HG02623 (cell line): ENCODE measurements around the gene NRXN3.

Experiments used
- ATAC-seq: cut with Tn5 transposase; IDR thresholded peaks from one replicate; pipeline ENCODE4 v1.9.1; 2021; ENCODE audit warnings: moderate library complexity; ENCODE audit not compliant: unreplicated experiment

Gene NRXN3

GRCh38 chr14:79375356-79375755 lies 1205.2 kb downstream of the NRXN3 start:
- ATAC-seq = no peak

- ATAC-seq = no peak
These were observed 1206.4 kb downstream of the NRXN3 start for GRCh38 chr14:79376557-79376956.

DNA sequence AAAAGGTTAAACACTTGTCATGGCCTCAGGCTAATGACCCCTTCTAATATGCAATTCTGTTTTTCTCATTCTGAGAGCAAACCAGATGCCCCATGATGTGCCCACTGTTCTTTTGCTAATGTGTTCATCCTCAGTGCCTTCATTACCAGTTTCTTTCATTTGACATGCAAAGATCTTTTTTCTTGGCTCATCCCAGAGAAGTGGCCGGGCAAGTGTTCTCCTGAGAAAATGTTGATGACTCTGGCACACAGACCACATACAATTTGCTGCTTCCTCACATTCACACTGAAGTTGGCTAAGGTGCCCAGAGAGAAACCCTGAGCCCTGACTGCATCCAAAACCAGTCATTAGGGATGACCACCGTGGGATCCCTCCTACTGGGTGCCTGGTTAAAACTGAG lies 1207.8 kb downstream of the NRXN3 start:
- no peak for ATAC-seq

DNA sequence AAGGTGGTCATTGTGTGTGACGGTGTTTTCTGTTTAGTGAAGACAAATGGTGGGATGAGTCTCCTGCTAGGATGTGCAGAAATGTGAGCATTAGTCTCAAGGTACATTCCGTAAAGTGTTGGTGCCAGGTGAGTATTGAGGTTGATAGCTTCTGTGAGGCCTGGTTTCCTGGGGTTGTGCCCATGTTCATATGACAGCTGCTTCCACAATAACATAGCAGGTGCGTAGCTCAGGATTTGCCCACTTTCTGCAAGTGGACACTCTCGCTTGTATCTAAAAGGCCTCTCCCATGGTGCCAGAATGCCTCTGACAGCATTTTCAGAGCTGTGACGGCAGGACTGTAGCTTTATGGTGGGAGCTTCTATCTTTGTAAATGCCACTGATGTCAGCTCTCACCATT lies 1209.1 kb downstream of the NRXN3 start:
- no peak for ATAC-seq

GRCh38 chr14:79383031-79383430 lies 1212.9 kb downstream of the NRXN3 start:
- no peak for ATAC-seq

DNA sequence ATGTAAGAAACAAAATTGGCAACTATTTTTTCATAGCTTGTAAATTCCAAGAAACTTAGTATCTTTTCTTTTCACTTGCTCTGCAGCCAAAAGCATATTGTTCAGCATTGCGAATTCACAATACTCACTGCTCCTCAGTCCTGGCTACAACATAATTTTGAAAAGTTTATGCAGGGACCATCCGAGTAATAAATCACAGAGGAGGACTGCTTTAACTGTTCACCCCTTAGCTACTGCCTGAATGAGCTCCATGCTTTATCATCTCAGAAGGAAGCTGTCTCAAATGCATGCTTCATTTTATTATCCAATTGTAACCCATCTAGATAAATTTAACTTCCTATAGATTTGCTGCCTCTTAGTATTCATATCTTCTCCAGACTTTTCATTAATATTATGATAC lies 1213.3 kb downstream of the NRXN3 start:
- no peak for ATAC-seq

DNA sequence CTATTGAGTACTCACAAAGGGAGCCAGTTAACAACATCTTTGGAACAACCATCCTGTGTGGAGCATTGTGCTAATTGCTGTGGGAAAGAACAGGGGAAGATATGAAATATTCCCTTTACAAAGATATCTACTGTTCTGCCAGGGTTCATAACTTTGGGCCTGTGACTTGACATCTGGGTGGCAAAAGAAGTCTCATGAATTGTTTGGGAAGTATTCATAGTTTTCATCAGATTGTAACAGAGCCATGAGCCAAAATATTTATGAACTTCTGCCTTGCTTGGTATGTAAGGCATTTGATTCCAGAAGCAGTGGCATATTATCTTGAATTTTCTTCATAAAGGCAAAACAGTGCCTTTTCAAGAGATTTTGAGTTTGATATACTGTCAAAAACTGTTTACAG lies 1224.9 kb downstream of the NRXN3 start:
- no peak for ATAC-seq

DNA sequence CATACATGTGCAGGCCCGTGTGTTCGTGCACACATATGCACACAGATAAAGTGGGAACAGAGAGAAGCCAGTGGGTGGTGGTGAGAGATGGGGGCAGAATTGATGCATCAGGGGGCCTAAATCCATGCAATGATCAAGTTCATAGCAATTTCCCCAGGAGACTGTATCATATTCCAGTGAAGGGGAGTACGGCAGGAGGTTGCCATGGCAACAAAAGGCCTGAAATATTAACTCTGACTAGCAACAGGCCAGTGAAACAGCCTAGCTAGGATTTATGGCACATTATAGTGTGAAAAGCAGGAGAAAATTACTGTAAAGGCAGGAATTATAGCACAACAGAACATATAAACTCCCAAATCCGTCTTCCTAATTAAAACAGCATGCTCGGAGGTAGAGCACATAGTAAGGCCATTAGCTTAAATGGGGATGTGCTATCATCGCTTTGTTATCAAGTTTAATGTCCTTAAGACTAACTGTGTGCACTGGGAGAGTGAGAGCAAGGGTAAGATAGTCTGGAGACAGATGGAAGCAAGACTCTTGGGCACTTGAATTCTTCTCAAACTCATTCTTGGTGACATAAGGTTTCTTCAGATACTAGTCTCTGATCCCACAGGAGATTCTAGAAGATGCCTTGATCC lies 1234.8 kb downstream of the NRXN3 start:
- no peak for ATAC-seq

DNA sequence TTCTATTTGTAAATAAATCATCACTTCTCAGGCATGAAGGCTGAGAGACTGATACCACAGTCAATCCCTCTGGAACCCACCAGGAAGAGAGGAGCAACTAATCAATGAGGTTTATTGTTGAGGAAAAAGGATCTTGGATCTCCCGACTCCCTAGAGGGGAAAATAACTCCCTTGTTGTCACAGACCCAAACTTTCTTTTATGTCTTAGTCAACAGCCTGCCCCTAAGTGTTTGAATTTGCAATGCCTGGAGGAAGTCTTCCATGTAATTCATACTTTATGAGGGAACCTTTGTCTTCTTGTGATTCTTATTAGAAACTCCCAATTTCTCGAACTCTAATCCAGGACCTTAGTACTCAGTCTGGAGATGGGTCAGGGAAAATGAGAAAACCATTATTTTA lies 1235.3 kb downstream of the NRXN3 start:
- no peak for ATAC-seq

- ATAC-seq = no peak
These were observed 1237.4 kb downstream of the NRXN3 start for GRCh38 chr14:79407572-79407971.

DNA sequence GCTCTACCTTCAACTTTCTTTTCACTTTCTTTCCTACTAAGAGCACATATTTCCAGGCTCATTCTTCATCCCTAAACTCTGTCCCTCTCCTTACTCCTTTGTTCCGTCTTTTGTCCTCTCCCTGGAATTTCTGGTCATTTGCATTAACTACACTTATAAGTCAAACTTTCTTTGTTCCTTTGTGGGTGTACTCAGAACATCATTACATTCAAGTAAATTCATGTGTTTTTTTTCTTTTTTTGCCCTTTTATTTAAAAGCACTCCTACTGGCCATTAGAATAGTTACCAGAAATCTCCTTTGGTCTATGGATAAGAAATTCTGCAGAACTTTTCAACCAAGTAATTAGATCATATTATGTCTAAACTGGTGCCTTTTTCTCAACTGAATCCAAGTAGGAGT lies 1238.5 kb downstream of the NRXN3 start:
- ATAC-seq = no peak

GRCh38 chr14:79411403-79412174 lies 1241.4 kb downstream of the NRXN3 start:
- ATAC-seq = no peak

DNA sequence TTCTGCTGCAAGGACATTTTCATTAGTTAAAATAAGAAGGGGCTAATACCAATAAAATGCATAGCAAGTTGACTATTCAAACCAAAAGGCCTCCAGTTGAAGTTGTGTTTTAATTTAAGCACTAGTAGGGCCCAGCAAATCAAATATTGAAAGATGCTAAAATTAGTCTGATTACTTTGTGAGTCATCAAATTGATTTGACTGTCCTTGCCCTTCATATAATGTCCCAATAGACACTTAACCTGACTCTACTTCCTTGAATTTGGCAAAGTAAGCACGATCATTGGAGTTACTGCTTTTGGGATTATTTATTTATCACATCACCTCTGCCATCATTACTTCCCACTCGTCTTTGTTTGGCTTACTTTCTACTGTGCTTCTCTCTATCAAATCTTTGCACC lies 1242.6 kb downstream of the NRXN3 start:
- no peak for ATAC-seq

- ATAC-seq = no peak
These were observed 1243.7 kb downstream of the NRXN3 start for GRCh38 chr14:79413734-79414428.

GRCh38 chr14:79415726-79416125 lies 1245.6 kb downstream of the NRXN3 start:
- no peak for ATAC-seq

DNA sequence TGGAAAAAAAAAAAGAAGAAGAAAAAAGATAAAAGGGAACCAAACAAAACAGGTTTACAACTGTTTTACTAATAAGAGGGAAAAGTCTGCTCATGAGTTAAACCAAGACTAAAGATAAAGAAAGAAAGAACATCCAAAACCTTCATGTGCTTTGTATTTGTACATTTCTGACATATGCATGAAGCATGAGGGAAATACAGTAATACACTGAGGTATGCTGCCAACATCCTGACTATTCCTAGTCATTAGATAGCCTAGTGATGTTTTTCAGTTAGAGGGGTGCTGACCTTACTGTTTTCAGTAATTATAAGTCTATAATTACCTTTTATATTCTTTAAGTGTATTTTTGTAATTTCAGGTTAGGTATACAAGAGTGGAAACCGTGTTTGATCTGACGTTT lies 1247.8 kb downstream of the NRXN3 start:
- ATAC-seq = no peak

DNA sequence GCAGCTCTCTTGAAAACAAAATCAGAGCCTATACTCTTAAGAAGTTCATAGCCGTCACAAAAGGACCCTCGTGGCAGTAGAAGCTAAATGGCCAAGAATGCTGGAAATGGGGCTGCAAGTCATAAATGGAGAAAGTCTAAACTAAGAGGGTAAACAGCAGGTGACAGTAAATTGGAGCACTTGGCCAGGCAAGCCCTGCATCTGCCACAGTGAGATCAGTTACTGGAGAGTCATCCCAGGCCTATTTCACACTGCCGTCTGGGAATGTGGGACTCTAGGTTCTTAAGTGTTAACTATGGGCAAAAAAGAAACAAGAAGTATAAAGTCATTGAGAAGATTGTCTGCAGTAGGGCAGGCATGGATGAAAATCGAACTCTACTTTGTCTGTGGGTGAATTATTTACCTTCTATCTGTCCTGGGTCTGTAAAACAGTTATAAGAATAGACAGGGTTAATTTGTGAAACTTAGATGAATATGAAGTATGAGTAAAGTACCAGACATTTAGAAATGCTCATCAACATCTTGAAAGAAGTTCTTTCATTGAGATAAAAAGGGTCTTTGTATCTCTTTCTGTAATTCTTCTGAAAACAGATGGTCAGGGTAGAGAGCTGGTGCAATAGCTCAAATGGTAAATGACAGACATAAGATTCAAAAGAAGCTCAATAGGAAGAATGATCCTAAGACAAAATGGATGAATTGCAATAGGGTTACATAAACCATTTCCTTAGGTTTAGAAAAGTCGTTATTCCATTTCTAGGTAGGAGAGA lies 1248.7 kb downstream of the NRXN3 start:
- no peak for ATAC-seq

- ATAC-seq = no peak
These were observed 1249.6 kb downstream of the NRXN3 start for GRCh38 chr14:79419571-79420327.

DNA sequence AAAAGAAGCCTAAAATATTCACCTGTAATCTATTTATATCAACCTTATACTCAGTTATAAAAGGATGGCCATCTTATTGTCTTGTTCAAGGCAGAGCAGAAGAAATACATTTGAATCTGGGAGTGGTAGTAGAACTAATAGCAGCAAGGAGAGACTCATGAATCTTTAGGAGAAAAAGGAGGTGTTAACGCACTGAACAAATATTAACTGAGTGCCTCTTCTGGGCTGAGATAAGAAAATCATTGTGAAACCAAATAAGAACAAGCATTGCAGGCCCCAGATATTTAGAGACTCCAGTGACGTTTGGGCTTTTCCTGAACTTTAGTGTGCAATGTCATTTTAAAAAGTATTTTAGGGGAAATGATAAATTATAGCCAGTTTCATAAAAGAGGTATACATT lies 1250.6 kb downstream of the NRXN3 start:
- ATAC-seq = no peak

- no peak for ATAC-seq
These were observed 1251.6 kb downstream of the NRXN3 start for GRCh38 chr14:79421811-79422210.

DNA sequence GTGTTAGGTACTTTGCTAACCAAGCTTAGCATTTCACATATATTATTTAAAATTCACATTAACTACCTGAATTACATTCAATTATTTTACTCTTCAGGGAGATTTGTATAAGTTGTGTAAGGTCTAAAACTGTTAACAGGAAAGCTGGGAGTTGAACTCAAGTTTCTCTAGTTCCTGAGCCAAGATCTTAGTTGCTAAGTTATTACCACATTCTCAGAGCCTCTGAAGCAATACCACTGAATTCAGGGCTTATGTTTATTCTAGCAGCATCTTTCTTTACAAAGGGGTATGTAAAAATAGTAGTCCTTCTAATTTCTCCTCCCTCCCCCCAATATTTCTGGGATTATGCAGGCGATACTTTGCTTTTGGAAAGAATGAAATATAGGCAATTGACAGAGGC lies 1254.3 kb downstream of the NRXN3 start:
- no peak for ATAC-seq
